Measurements from ENCODE around the gene ULK3. TPM values are rescaled to one million over a fixed set of nuclear protein-coding genes. Genes with fewer than 3 reads are reported as not detected.

The ULK3 gene
- total and polyA plus RNA-seq, 2 donors (not counting 3 experiments of a cell fraction or from before 2014, with no cell fraction given) = 36.0 to 48.6 TPM

- Histone ChIP-seq H3K36me3 (ENCODE audit: control insufficient read depth in 2 of 2, extremely low read depth in 1 of 2, insufficient read depth in 2 of 2, low read length in 2 of 2) (peaks cover 0 to 10% of the 10 kb centered on the region in 2 experiments), H4K20me1 (replicated peaks; ENCODE audit: control insufficient read depth, extremely low read depth, insufficient read depth, low read length) (no peaks in the 10 kb centered on the region), H2AFZ (ENCODE audit: low read depth, low read length) (no peak overlapping the region), H3K27me3 (ENCODE audit: control insufficient read depth in 2 of 2, insufficient read depth in 2 of 2, low read length in 2 of 2) (no peaks in the 10 kb centered on the region), H3K4me3 (replicated peaks in 1 of 3; ENCODE audit: insufficient read depth in 1 of 3, low read depth in 1 of 3, low read length in 3 of 3) (no peak overlapping the region), H3K27ac (ENCODE audit: insufficient read depth, low read depth, low read length) (no peak overlapping the region), H3K79me2 (ENCODE audit: control insufficient read depth, insufficient read depth, low read length) (no peaks in the 10 kb centered on the region), H3K4me1 (ENCODE audit: control insufficient read depth, extremely low read depth, insufficient read depth, low read length) (no peaks in the 10 kb centered on the region), H3K9me3 (replicated peaks; ENCODE audit: control insufficient read depth, insufficient read depth, low read length) (no peaks in the 10 kb centered on the region), H3K9me1 (replicated peaks; ENCODE audit: control insufficient read depth, extremely low read depth, insufficient read depth, low read length) (no peaks in the 10 kb centered on the region), H3K4me2 (ENCODE audit: insufficient read depth, low read length) (no peak overlapping the region), H3K9ac (replicated peaks; ENCODE audit: extremely low read depth, insufficient read depth, low read length) (no peak overlapping the region)
- intact Hi-C loops (cut with micrococcal nuclease) (no loop called here), dilution Hi-C loops (cut with MboI; ENCODE audit: extremely low pct_ligation_motif_present, low sequenced_read_pairs) (no loop called here)
- FAIRE-seq = no peak
- ChIA-PET CTCF (interaction anchor here (1.2 to 2.1 kb wide), 4 partner anchors 8 to 175 kb away, joined by 3 to 7 read pairs (median 6); no protein-coding TSS in a partner anchor), POLR2A (no interaction called here)
- TF ChIP-seq MYC (IDR thresholded peaks at IDR 0.05; ENCODE audit: low read depth, low read length) (no peak), JUN (IDR thresholded peaks at IDR 0.05; ENCODE audit: borderline replicate concordance, insufficient read depth, insufficient read length, low read depth) (no peak), EZH2 (IDR thresholded peaks at IDR 0.05; ENCODE audit: borderline replicate concordance, low read depth, low read length, severe bottlenecking) (no peak), MAX (IDR thresholded peaks at IDR 0.05; ENCODE audit: insufficient read depth, insufficient read length) (no peak), FOS (IDR thresholded peaks at IDR 0.05; ENCODE audit: borderline replicate concordance, insufficient read depth, low read length) (no peak), POLR2AphosphoS5 (IDR thresholded peaks at IDR 0.05; ENCODE audit: insufficient read depth, low read depth, low read length) (no peak), GATA2 (IDR thresholded peaks at IDR 0.05; ENCODE audit: insufficient read depth, insufficient read length, low read depth, low read length) (no peak), POLR2A (IDR thresholded peaks at IDR 0.05; ENCODE audit: low read depth, low read length) (no peak)
- TF ChIP-seq, protein P1, sequence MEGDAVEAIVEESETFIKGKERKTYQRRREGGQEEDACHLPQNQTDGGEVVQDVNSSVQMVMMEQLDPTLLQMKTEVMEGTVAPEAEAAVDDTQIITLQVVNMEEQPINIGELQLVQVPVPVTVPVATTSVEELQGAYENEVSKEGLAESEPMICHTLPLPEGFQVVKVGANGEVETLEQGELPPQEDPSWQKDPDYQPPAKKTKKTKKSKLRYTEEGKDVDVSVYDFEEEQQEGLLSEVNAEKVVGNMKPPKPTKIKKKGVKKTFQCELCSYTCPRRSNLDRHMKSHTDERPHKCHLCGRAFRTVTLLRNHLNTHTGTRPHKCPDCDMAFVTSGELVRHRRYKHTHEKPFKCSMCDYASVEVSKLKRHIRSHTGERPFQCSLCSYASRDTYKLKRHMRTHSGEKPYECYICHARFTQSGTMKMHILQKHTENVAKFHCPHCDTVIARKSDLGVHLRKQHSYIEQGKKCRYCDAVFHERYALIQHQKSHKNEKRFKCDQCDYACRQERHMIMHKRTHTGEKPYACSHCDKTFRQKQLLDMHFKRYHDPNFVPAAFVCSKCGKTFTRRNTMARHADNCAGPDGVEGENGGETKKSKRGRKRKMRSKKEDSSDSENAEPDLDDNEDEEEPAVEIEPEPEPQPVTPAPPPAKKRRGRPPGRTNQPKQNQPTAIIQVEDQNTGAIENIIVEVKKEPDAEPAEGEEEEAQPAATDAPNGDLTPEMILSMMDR (IDR thresholded peaks at IDR 0.05; ENCODE audit: extremely low read depth in 1 of 2, insufficient read depth in 1 of 2, low read depth in 1 of 2, low read length in 2 of 2) = no peak
- BruUV-seq (replicated peaks) = no TSS peak
- no peak for DNase-seq (ENCODE audit: low read depth, low spot score)
Observed at GRCh38 chr15:74807282-74807681, 35.7 kb downstream of the ULK3 start.

Data from endothelial cell of umbilical vein (primary cell).